ENCODE measurements around the gene BMERB1. TPM values are rescaled to one million over a fixed set of nuclear protein-coding genes. Genes with fewer than 3 reads are reported as not detected.

BMERB1 gene
- total RNA-seq, 1 donor from 2014 or later, result 26.4 TPM

DNA sequence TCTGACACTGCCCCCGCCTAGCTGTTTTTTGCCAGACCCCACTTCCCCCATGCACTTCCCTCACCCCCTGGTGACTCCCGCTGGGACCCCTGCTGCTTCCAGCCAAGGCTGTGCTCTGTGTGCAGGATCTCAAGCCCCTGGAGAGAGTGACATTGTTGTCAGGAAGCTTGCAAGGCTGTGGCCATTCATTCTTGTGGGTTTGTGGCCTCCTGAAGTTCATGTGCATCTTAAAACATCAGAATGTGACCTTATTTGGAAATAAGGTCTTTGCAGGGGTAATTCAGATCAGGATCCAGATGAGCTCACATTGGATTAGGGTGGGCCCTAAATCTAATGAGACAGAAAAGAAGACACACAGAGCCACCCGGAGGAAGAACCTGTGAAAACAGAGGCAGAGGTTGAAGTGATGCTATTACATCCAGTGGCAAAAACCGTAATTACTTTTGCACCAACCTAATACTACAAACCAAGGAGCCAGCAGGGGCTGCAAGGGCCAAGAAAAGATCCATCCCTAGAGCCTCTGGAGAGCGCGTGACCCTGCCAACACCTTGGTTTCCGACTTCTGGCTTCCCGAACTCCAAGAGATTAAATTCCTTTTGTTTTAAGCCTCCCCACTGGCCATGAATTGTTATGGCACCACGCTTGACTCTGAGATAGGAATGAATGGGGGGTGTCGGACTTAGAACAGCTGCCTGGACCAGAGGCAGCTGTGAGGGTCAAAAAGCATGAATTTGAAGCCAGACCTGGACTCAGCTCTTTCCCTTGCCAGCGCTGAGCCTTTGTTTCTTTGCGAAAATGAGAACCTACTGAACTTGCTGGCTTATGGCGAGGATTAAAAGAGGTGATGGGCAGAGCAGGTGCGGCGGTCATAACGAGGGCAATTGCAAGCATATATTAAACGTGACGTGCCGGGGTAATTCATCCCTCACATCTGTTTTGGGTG, 75.5 kb downstream of the BMERB1 start:
- H3K36me3 Mint-ChIP-seq, result peaks cover 4% of the 10 kb centered on the region

DNA sequence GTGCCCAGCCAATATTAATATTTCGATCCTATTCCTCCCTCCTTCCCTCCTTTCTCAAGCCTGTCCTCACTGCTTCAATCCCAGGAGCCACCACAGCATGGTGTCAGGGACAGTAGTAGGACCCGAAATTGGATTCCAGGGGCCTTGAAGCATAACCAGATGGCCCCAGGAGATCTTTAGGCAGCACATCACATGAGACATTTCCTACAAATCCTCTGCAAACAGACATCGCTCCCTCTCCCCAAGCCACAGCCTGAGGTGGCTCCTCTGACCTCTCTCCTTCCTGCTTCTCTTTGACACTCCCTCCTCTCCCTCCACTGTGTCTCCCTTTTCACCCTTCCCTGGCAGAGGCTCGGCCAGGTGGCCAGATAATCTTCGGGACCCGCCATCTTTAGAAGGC, 76.6 kb downstream of the BMERB1 start:
- Mint-ChIP-seq H3K4me1 (ENCODE audit: unreplicated experiment) (peaks cover 11% of the 10 kb centered on the region), H3K36me3 (peaks cover 4% of the 10 kb centered on the region), H3K4me3 (no peak overlapping the region), H3K27ac (no peak overlapping the region), H3K27me3 (peaks cover 21% of the 10 kb centered on the region), H3K9me3 (no peaks in the 10 kb centered on the region)
- TF ChIP-seq, protein P1, sequence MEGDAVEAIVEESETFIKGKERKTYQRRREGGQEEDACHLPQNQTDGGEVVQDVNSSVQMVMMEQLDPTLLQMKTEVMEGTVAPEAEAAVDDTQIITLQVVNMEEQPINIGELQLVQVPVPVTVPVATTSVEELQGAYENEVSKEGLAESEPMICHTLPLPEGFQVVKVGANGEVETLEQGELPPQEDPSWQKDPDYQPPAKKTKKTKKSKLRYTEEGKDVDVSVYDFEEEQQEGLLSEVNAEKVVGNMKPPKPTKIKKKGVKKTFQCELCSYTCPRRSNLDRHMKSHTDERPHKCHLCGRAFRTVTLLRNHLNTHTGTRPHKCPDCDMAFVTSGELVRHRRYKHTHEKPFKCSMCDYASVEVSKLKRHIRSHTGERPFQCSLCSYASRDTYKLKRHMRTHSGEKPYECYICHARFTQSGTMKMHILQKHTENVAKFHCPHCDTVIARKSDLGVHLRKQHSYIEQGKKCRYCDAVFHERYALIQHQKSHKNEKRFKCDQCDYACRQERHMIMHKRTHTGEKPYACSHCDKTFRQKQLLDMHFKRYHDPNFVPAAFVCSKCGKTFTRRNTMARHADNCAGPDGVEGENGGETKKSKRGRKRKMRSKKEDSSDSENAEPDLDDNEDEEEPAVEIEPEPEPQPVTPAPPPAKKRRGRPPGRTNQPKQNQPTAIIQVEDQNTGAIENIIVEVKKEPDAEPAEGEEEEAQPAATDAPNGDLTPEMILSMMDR (conservative IDR thresholded peaks at IDR 0.05), result no peak
- DNase-seq (ENCODE audit: extremely low spot score, unreplicated experiment), result no peak

More for the DNA sequence above, 75.5 kb downstream of the BMERB1 start:
- H3K9me3 Mint-ChIP-seq, result no peaks in the 10 kb centered on the region
- peaks cover 11% of the 10 kb centered on the region for H3K4me1 Mint-ChIP-seq (ENCODE audit: unreplicated experiment)
- DNase-seq (ENCODE audit: extremely low spot score, unreplicated experiment), result no peak
- H3K27me3 Mint-ChIP-seq, result peaks cover 21% of the 10 kb centered on the region
- H3K27ac Mint-ChIP-seq, result no peak overlapping the region
- H3K4me3 Mint-ChIP-seq, result no peak overlapping the region
- TF ChIP-seq, protein P1 (conservative IDR thresholded peaks at IDR 0.05), result no peak

DNA sequence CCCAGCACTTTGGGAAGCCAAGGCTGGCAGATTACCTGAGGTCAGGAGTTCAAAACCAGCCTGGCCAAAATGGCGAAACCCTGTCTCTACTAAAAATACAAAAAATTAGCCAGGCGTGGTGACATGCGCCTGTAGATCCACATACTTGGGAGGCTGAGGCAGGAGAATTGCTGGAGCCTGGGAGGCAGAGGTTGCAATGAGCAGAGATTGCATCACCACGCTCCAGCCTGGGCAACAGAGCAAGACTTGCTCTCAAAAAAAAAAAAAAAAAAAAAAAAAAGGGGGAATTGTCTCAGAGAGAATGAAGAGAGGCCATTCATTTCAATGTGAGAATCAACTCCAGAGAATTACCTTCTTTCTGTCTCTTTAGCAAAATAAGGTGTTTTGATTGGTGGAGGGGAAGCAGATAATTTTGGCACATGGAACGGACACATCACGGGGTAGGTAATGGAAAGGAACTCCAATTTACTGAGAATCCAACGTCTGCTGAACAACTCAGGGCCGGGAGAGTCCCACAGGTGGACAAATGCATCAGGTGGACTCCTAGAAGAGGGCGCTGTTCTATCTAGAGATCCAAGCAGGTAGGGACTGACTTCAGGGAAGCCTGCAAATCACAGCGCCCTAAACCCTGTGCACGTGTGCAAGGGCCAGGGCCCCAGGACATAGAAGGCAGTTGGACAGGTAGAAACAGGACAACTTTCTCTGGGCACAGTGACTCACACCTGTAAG, 77.5 kb downstream of the BMERB1 start:
- Mint-ChIP-seq H3K36me3 (peaks cover 4% of the 10 kb centered on the region), H3K4me1 (ENCODE audit: unreplicated experiment) (peaks cover 11% of the 10 kb centered on the region), H3K27ac (no peak overlapping the region), H3K4me3 (no peak overlapping the region), H3K27me3 (peaks cover 16% of the 10 kb centered on the region), H3K9me3 (no peaks in the 10 kb centered on the region)
- no peak for DNase-seq (ENCODE audit: extremely low spot score, unreplicated experiment)
- TF ChIP-seq, protein P1 (conservative IDR thresholded peaks at IDR 0.05), result no peak

DNA sequence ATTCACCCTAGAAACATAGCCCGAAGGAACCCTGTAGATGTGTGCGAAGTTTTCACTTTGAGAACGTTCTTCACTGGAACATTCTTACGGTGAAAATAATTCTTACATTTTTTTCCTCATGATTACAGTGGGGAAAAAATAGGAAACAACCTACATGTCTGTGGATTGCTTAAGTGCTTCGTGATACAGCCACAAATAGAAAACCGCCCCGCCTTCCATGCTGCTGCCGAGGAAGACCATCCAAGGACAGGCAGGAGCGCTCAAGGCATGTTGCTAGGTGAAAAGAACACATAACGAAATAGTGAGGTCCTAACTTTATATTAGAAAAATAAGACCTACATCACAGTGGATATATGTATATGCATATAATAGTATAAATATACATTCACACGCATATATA, 78.8 kb downstream of the BMERB1 start:
- H3K27ac Mint-ChIP-seq, result no peak overlapping the region
- peaks cover 11% of the 10 kb centered on the region for H3K4me1 Mint-ChIP-seq (ENCODE audit: unreplicated experiment)
- H3K4me3 Mint-ChIP-seq, result no peak overlapping the region
- peaks cover 10% of the 10 kb centered on the region for H3K27me3 Mint-ChIP-seq
- H3K36me3 Mint-ChIP-seq, result peaks cover 4% of the 10 kb centered on the region
- TF ChIP-seq, protein P1 (conservative IDR thresholded peaks at IDR 0.05), result no peak
- no peaks in the 10 kb centered on the region for H3K9me3 Mint-ChIP-seq
- no peak for DNase-seq (ENCODE audit: extremely low spot score, unreplicated experiment)

DNA sequence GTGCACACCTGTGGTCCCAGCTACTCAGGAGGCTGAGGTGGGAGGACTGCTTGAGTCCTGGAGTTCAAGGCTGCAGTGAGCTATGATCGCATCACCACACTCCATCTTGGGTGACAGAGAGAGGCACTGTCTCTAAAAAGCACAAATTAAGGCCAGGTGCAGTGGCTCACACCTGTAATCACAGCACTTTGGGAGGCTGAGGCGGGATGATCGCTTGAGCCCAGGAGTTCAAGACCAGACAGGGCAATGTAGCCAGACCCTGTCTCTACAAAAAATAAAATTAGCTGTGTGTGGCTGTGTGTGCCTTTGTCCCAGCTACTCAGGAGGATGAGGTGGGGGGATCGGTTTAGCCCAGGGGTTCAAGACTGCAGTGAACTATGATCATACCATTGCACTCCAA, 81.6 kb downstream of the BMERB1 start:
- no peak for DNase-seq (ENCODE audit: extremely low spot score, unreplicated experiment)
- Mint-ChIP-seq H3K4me1 (ENCODE audit: unreplicated experiment) (peaks cover 18% of the 10 kb centered on the region), H3K27ac (no peak overlapping the region), H3K4me3 (no peak overlapping the region), H3K9me3 (no peaks in the 10 kb centered on the region), H3K27me3 (peaks cover 4% of the 10 kb centered on the region), H3K36me3 (peaks cover 4% of the 10 kb centered on the region)
- TF ChIP-seq, protein P1 (conservative IDR thresholded peaks at IDR 0.05), result no peak
